BE2C (cell line): Measurements from ENCODE around the gene TMEM185A.

Experiments
- DNase-seq: peaks from one replicate; pipeline ENCODE4 v3.0.0-alpha.2; 2020
- H3K27me3 ChIP-seq: fragments of 250-450 bp; sonication (Bioruptor Pico); 2 replicates; pipeline ENCODE4 v1.5.1; 2020; ENCODE audit warnings: mild to moderate bottlenecking
- H3K36me3 ChIP-seq: fragments of 250-450 bp; sonication (Bioruptor Pico); 2 replicates; pipeline ENCODE4 v1.5.1; 2020; ENCODE audit warnings: mild to moderate bottlenecking
- H3K4me1 ChIP-seq: fragments of 250-450 bp; sonication (Bioruptor Pico); 2 replicates; pipeline ENCODE4 v1.5.1; 2020
- H3K4me3 ChIP-seq: 2 replicates; pipeline ENCODE4 v1.5.1; 2011; ENCODE audit warnings: low read depth, low read length
- H3K9me3 ChIP-seq: fragments of 250-450 bp; sonication (Bioruptor Pico); 2 replicates; pipeline ENCODE4 v1.5.1; 2020
- CTCF ChIP-seq: IDR thresholded peaks from 2 replicates; pipeline ENCODE4 v1.5.1; 2012; ENCODE audit warnings: mild to moderate bottlenecking, low read depth, low read length

Gene TMEM185A

GRCh38 chrX:149650162-149650561 lies 18.6 kb upstream of the TMEM185A start:
- DNase-seq = no peak
- Histone ChIP-seq H3K4me1 (no peaks in the 10 kb centered on the region), H3K27me3 (0 out of 2 replicates have a peak, but pooled peaks cover 2% of the 10 kb centered on the region), H3K36me3 (no peaks in the 10 kb centered on the region), H3K4me3 (no peak overlapping the region), H3K9me3 (no peaks in the 10 kb centered on the region)
- no peak for TF ChIP-seq CTCF

- TF ChIP-seq CTCF = no peak
- no peaks in the 10 kb centered on the region for H3K36me3 ChIP-seq
- no peaks in the 10 kb centered on the region for H3K4me1 ChIP-seq
- H3K27me3 ChIP-seq = no peaks in the 10 kb centered on the region
- no peak overlapping the region for H3K4me3 ChIP-seq
- DNase-seq = no peak
- no peaks in the 10 kb centered on the region for H3K9me3 ChIP-seq
These were observed 17.3 kb upstream of the TMEM185A start for GRCh38 chrX:149648932-149649331.

GRCh38 chrX:149647505-149647904 lies 15.9 kb upstream of the TMEM185A start:
- Histone ChIP-seq H3K4me3 (no peak overlapping the region), H3K9me3 (no peaks in the 10 kb centered on the region), H3K4me1 (no peaks in the 10 kb centered on the region), H3K36me3 (no peaks in the 10 kb centered on the region), H3K27me3 (no peaks in the 10 kb centered on the region)
- no peak for TF ChIP-seq CTCF
- DNase-seq = no peak

GRCh38 chrX:149643496-149643895 lies 11.9 kb upstream of the TMEM185A start:
- Histone ChIP-seq H3K4me1 (no peaks in the 10 kb centered on the region), H3K36me3 (no peaks in the 10 kb centered on the region), H3K27me3 (no peaks in the 10 kb centered on the region), H3K9me3 (no peaks in the 10 kb centered on the region), H3K4me3 (no peak overlapping the region)
- DNase-seq = no peak
- TF ChIP-seq CTCF = no peak

GRCh38 chrX:149641835-149642234 lies 10.2 kb upstream of the TMEM185A start:
- Histone ChIP-seq H3K4me1 (no peaks in the 10 kb centered on the region), H3K27me3 (no peaks in the 10 kb centered on the region), H3K4me3 (no peak overlapping the region), H3K9me3 (no peaks in the 10 kb centered on the region), H3K36me3 (no peaks in the 10 kb centered on the region)
- no peak for DNase-seq
- no peak for TF ChIP-seq CTCF

- Histone ChIP-seq H3K27me3 (no peaks in the 10 kb centered on the region), H3K9me3 (no peaks in the 10 kb centered on the region), H3K4me1 (no peaks in the 10 kb centered on the region), H3K4me3 (no peak overlapping the region), H3K36me3 (no peaks in the 10 kb centered on the region)
- no peak for TF ChIP-seq CTCF
- no peak for DNase-seq
These were observed 9.8 kb upstream of the TMEM185A start for GRCh38 chrX:149641432-149641831.
